H1 (cell line): ENCODE results near the gene MSH2. TPM values are rescaled to one million over a fixed set of nuclear protein-coding genes. Genes with fewer than 3 reads are reported as not detected.

Source experiments
- CBX8 ChIP-seq: fragments of 300-800, 300-1000 bp; sonication (generic); IDR thresholded peaks from 2 replicates; pipeline ENCODE4 v1.7.1; 2016; ENCODE audit warnings: low read depth, low read length, borderline replicate concordance
- CHD7 ChIP-seq: fragments of 300-600 bp; sonication (generic); IDR thresholded peaks from 2 replicates; pipeline ENCODE4 v1.7.1; 2012; ENCODE audit warnings: low read length, moderate library complexity, mild to moderate bottlenecking, inconsistent platforms; ENCODE audit not compliant: insufficient replicate concordance
- EGR1 ChIP-seq: IDR thresholded peaks from 2 replicates; pipeline ENCODE4 v1.6.1; 2011; ENCODE audit warnings: low read depth, low read length, borderline replicate concordance
- SAP30 ChIP-seq: fragments of 300-600 bp; sonication (generic); IDR thresholded peaks from 2 replicates; pipeline ENCODE4 v1.7.1; 2012; ENCODE audit warnings: low read length, moderate library complexity, mild to moderate bottlenecking, inconsistent platforms; ENCODE audit not compliant: insufficient read depth, insufficient replicate concordance
- SP1 ChIP-seq: IDR thresholded peaks from 2 replicates; pipeline ENCODE4 v1.6.1; 2011; ENCODE audit warnings: low read depth, low read length
- TCF12 ChIP-seq: IDR thresholded peaks from 2 replicates; pipeline ENCODE4 v1.6.1; 2011; ENCODE audit warnings: low read depth, mild to moderate bottlenecking, low read length
- TEAD4 ChIP-seq: IDR thresholded peaks from 2 replicates; pipeline ENCODE4 v1.6.1; 2012; ENCODE audit warnings: low read depth, low read length, inconsistent platforms, mixed read lengths
- polyA plus RNA-seq, 7 experiments: library from polyadenylated mRNA; depleted of rRNA in 3 of 7; stranded (reverse) in 5 of 7; unstranded in 2 of 7; fragments of >200 nt in 5 of 7; fragments of 200-250 nt in 2 of 7; gene quantifications; 1 replicate in 5 of 7; 2 replicates in 1 of 7; 4 replicates in 1 of 7; pipeline versions ENCODE4 v1.2.1 to v1.2.3, GENCODE V29; 2011 to 2013; ENCODE audit warnings: missing spikeins in 2 of 7, mixed read lengths in 2 of 7
- total RNA-seq: library from RNA; stranded (reverse); fragmentation: NEBNext Ultra II Directional; extraction: Animal tissue kit (Norgen Biotek cat#: 25700); gene quantifications from 2 replicates; pipeline ENCODE4 v1.2.1, GENCODE V29; 2021

The MSH2 gene
- total and polyA plus RNA-seq, 2 of the 8 experiments (the other 6 are each of a cell fraction or from before 2014, with no cell fraction given) = 64.1 to 228 TPM

GRCh38 chr2:47456851-47457250, 53.9 kb downstream of the MSH2 start (continued):
- TF ChIP-seq CHD7 (no peak), TEAD4 (no peak), CBX8 (no peak), SAP30 (no peak), TCF12 (no peak), SP1 (no peak), EGR1 (no peak)
